Peyer's patch (tissue), 4 donors: Measurements from ENCODE around the gene TBATA.

Experiments used
- POLR2A ChIP-seq, 2 donors: fragments of 450-650 bp; IDR thresholded peaks; one replicate each; pipeline ENCODE4 v1.5.1; 2017; ENCODE audit warnings: antibody characterized with exemption in 2 of 2, mild to moderate bottlenecking in 2 of 2, moderate library complexity in 2 of 2
- TF ChIP-seq, protein P1 (sequence below), 6 experiments: fragments of 450-650 bp in 4 of 6; fragments of 200-600 bp in 2 of 6; sonication (generic) in 1 of 6; IDR thresholded peaks; one replicate each; pipeline ENCODE4 v1.5.1; 2017 to 2019; ENCODE audit warnings: antibody characterized with exemption in 6 of 6, mild to moderate bottlenecking in 3 of 6, moderate library complexity in 1 of 6

DNA sequence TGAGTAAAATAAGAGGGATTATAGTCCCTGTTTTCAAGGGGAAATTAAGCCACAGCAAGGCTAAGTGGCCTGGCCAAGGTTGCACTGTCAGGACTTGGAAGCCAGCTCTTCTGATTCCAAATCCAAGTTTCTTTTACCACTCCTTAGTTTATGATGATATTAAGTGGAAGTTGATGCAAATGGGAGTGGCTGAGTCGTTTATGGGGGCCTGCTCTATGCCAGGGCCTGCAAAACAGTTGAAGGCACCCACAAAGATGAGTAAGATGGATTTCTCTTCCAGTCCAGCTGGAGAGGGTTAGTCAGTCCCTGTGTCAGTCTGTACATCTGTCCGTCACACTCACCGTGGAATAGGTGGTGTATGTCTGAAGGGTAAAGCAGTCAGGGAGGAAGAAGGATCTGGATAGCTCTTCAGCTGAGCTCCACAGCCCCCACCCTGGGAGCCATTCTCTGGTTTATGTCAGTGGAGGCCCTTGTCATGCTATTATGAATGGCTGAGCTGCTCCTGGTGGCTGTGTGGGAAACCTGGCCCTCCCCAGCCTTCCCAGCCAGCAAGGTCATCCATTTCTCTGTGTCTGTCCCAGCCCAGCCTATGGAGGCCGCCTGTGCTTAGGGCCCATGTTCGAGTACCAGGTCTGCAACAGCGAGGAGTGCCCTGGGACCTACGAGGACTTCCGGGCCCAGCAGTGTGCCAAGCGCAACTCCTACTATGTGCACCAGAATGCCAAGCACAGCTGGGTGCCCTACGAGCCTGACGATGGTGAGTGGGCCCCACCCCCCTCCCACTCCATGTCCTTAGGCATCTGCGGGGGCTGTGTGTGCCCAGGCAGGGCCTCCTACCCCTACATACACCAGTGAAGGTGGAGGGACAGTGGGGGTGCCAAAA lies 44.5 kb downstream of the TBATA start:
- TF ChIP-seq POLR2A (IDR thresholded peaks at IDR 0.05): no peak
- TF ChIP-seq, protein P1, sequence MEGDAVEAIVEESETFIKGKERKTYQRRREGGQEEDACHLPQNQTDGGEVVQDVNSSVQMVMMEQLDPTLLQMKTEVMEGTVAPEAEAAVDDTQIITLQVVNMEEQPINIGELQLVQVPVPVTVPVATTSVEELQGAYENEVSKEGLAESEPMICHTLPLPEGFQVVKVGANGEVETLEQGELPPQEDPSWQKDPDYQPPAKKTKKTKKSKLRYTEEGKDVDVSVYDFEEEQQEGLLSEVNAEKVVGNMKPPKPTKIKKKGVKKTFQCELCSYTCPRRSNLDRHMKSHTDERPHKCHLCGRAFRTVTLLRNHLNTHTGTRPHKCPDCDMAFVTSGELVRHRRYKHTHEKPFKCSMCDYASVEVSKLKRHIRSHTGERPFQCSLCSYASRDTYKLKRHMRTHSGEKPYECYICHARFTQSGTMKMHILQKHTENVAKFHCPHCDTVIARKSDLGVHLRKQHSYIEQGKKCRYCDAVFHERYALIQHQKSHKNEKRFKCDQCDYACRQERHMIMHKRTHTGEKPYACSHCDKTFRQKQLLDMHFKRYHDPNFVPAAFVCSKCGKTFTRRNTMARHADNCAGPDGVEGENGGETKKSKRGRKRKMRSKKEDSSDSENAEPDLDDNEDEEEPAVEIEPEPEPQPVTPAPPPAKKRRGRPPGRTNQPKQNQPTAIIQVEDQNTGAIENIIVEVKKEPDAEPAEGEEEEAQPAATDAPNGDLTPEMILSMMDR (IDR thresholded peaks at IDR 0.05): no peak
